Caco-2 (cell line): ENCODE measurements around the gene CALCB. TPM values are rescaled to one million over a fixed set of nuclear protein-coding genes. Genes with fewer than 3 reads are reported as not detected.

Experiments
- BruUV-seq: library from RNA; stranded (reverse); fragments of 400-500 nt; replicated peaks from 2 replicates; lab custom pipeline; 2021; lab: Mats Ljungman, UMichigan
- CTCF ChIA-PET: fragments of 300-600 bp; sonication (Branson Sonifier 250); formaldehyde crosslinking; loops from one replicate; lab custom pipeline; 2022; ENCODE audit warnings: antibody characterized with exemption; lab: Charles Lee
- POLR2A ChIA-PET: fragments of 300-600 bp; sonication (Branson Sonifier 250); formaldehyde crosslinking; loops from one replicate; lab custom pipeline; 2022; ENCODE audit warnings: antibody characterized with exemption; lab: Charles Lee
- DNase-seq, 2 experiments: peaks; one replicate each; pipeline versions ENCODE4 v3.0.0 to v3.0.0-alpha.2; 2020 to 2022
- H3K27me3 ChIP-seq: replicated peaks from 2 replicates; pipeline ENCODE4 v1.6.0; 2011; ENCODE audit warnings: low read length; ENCODE audit not compliant: control insufficient read depth, insufficient read depth
- H3K36me3 ChIP-seq: 2 replicates; pipeline ENCODE4 v1.5.1; 2011; ENCODE audit warnings: low read length; ENCODE audit not compliant: control insufficient read depth, insufficient read depth
- H3K4me1 ChIP-seq: fragments of 250-450 bp; sonication (Bioruptor Pico); 2 replicates; pipeline ENCODE4 v1.5.1; 2020; ENCODE audit warnings: mild to moderate bottlenecking
- H3K4me3 ChIP-seq: 2 replicates; pipeline ENCODE4 v1.5.1; 2011; ENCODE audit warnings: low read depth, mild to moderate bottlenecking, control low read depth, low read length
- H3K9me3 ChIP-seq: fragments of 250-450 bp; sonication (Bioruptor Pico); 2 replicates; pipeline ENCODE4 v1.5.1; 2020; ENCODE audit warnings: mild to moderate bottlenecking, moderate library complexity
- H3K27ac Mint-ChIP-seq: one replicate; pipeline ENCODE4 v1.8.0; 2022; ENCODE audit warnings: mixed read lengths; ENCODE audit not compliant: unreplicated experiment
- H3K27me3 Mint-ChIP-seq: one replicate; pipeline ENCODE4 v1.8.0; 2022; ENCODE audit warnings: mixed read lengths; ENCODE audit not compliant: insufficient read depth, unreplicated experiment
- H3K36me3 Mint-ChIP-seq: one replicate; pipeline ENCODE4 v1.8.0; 2022; ENCODE audit warnings: mild to moderate bottlenecking, mixed read lengths; ENCODE audit not compliant: insufficient read depth, unreplicated experiment
- H3K4me1 Mint-ChIP-seq: one replicate; pipeline ENCODE4 v1.8.0; 2022; ENCODE audit warnings: low read depth, mixed read lengths; ENCODE audit not compliant: unreplicated experiment
- H3K4me3 Mint-ChIP-seq: one replicate; pipeline ENCODE4 v1.8.0; 2022; ENCODE audit warnings: mild to moderate bottlenecking, moderate library complexity, mixed read lengths; ENCODE audit not compliant: unreplicated experiment
- H3K9me3 Mint-ChIP-seq: one replicate; pipeline ENCODE4 v1.8.0; 2022; ENCODE audit warnings: mixed read lengths; ENCODE audit not compliant: unreplicated experiment
- intact Hi-C: fragments of 100-400 bp; cut with micrococcal nuclease; formaldehyde crosslinking; loops from one replicate; pipeline ENCODE4 v1.10.0; 2022; ENCODE audit not compliant: unreplicated experiment
- total RNA-seq: library from RNA; stranded (reverse); gene quantifications from 2 replicates; pipeline ENCODE4 v1.2.3, GENCODE V29; 2022
- TF ChIP-seq, protein P1 (sequence below), 2 experiments: fragments of 200-600 bp in 1 of 2; IDR thresholded peaks; 1 replicate in 1 of 2; 2 replicates in 1 of 2; pipeline versions ENCODE4 v1.5.1 to v1.8.0; 2011 to 2022; ENCODE audit warnings: antibody characterized with exemption in 1 of 2, control low read depth in 1 of 2, inconsistent platforms in 1 of 2, low read depth in 1 of 2, low read length in 1 of 2, mild to moderate bottlenecking in 1 of 2, moderate library complexity in 1 of 2; ENCODE audit not compliant: insufficient read depth in 1 of 2, severe bottlenecking in 1 of 2, unreplicated experiment in 1 of 2

CALCB gene
- total RNA-seq, 1 experiment from 2014 or later, result not detected

DNA sequence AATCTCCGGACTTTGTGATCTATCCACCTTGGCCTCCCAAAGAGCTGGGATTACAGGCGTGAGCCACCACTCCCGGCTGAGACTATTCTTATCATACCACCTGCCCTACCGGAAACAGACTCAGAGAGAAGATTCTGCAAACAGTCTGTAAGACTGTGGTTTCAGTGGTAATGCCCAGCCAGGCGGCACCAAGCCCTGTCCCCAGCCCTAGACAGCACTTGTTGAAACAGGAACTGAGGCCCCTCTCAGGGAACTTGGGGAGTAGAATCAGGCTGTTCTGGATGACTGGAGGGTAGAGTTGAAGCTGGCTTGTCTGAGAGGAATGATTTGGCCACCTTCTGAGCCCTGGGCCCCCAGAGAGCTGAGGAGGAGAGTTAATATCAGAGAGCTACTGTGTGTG, 40.0 kb downstream of the CALCB start:
- Histone ChIP-seq H3K4me3 (no peak overlapping the region), H3K36me3 (no peaks in the 10 kb centered on the region), H3K9me3 (no peaks in the 10 kb centered on the region), H3K27me3 (no peaks in the 10 kb centered on the region), H3K4me1 (peaks cover 6% of the 10 kb centered on the region)
- no TSS peak for BruUV-seq
- intact Hi-C loops, result no loop called here
- POLR2A ChIA-PET, result no interaction called here
- Mint-ChIP-seq H3K4me1 (no peaks in the 10 kb centered on the region), H3K27me3 (peaks cover 8% of the 10 kb centered on the region), H3K9me3 (no peaks in the 10 kb centered on the region), H3K4me3 (no peak overlapping the region), H3K27ac (no peak overlapping the region), H3K36me3 (no peaks in the 10 kb centered on the region)
- CTCF ChIA-PET, result no interaction called here
- TF ChIP-seq, protein P1, sequence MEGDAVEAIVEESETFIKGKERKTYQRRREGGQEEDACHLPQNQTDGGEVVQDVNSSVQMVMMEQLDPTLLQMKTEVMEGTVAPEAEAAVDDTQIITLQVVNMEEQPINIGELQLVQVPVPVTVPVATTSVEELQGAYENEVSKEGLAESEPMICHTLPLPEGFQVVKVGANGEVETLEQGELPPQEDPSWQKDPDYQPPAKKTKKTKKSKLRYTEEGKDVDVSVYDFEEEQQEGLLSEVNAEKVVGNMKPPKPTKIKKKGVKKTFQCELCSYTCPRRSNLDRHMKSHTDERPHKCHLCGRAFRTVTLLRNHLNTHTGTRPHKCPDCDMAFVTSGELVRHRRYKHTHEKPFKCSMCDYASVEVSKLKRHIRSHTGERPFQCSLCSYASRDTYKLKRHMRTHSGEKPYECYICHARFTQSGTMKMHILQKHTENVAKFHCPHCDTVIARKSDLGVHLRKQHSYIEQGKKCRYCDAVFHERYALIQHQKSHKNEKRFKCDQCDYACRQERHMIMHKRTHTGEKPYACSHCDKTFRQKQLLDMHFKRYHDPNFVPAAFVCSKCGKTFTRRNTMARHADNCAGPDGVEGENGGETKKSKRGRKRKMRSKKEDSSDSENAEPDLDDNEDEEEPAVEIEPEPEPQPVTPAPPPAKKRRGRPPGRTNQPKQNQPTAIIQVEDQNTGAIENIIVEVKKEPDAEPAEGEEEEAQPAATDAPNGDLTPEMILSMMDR (IDR thresholded peaks at IDR 0.05; ENCODE audit: insufficient read depth in 1 of 2, low read depth in 1 of 2, low read length in 1 of 2, severe bottlenecking in 1 of 2, unreplicated experiment in 1 of 2), result no peak
- no peak for DNase-seq

DNA sequence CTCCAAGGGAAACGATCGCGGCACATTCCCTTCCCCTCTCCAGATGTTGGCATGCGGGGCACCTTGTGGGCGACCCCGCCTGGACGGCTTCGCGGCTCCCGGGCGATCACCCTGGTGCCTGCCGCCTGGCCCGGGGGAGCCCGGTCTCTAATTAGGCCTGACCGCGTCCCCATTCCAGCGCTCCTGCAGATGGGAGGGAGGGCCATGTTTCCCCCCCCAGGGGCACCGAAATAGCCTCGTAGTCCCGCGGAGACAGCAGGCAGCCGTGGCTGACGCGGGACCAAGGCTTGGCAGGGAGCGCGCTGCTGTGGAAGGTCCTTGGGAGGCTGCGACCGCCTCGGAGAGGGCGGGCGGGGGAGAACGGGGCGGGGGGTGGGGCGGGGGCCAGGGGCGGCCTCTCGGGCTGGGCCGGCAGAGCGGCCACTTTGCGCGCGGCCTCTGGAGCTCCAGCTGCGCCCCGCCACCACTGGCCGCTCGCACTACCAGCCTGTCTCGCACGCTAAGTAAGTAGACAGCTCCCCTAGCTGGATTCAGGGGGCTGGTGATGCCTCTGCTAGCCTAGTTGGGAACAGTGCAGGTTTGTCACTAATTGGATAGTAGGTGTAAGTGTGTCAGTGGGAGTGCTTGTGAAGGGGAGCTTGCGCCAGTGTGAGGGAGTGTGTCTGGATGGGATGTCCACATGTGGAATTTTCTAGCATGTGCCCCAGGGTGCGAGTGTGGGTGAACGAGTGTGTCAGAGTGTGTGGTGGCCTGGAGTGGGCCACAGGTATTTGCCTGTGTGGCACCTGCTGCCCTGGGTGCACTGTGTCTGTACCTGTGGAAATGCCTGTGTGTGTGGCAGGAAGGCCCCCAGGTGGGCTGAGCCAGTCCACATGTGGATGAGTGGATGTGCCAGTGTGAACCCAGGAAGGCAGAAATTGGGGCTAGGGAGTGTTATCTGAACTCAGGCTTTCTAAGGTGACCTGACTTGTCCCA, 41.4 kb downstream of the CALCB start, which contains the start of gene INSC:
Gene INSC, plus strand, starts transcription at position 423 of the 975 bp plus-strand sequence. CDS start 34,252 bp downstream, outside the sequence.
- H3K4me3 Mint-ChIP-seq, result no peak within 1 kb of the TSS
- no peaks in the 10 kb centered on the region for H3K36me3 Mint-ChIP-seq
- peaks cover 8% of the 10 kb centered on the region for H3K27me3 Mint-ChIP-seq
- H3K4me3 ChIP-seq, result no peak within 1 kb of the TSS
- H3K4me1 Mint-ChIP-seq, result no peaks in the 10 kb centered on the region
- intact Hi-C loops, result no loop called here
- H3K9me3 Mint-ChIP-seq, result no peaks in the 10 kb centered on the region
- no peak for DNase-seq
- no peaks in the 10 kb centered on the region for H3K9me3 ChIP-seq
- BruUV-seq, result no TSS peak
- ChIA-PET POLR2A (no interaction called here), CTCF (no interaction called here)
- no peaks in the 10 kb centered on the region for H3K36me3 ChIP-seq
- no peaks in the 10 kb centered on the region for H3K27me3 ChIP-seq
- H3K4me1 ChIP-seq, result no peaks in the 10 kb centered on the region
- TF ChIP-seq, protein P1 (IDR thresholded peaks at IDR 0.05; ENCODE audit: insufficient read depth in 1 of 2, low read depth in 1 of 2, low read length in 1 of 2, severe bottlenecking in 1 of 2, unreplicated experiment in 1 of 2), result no peak
- no peak within 1 kb of the TSS for H3K27ac Mint-ChIP-seq

DNA sequence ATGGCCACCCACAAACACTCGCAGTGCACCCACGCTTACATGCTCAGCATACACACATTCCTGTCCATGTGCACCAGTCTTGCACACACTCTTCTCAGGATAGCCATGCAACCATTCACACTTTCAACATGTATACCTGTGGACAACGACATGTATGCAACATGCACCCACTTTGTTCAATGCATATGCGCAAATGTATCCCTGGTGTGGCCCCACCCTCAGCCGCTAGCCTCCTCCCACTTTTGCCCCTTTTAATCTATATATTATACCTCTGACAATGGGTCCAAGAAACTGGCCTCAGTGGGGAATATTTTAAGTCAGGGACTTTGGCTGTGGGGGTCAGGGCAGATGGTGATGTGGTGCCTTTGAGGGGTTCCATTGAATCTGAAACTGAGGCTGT, 42.3 kb downstream of the CALCB start:
- CTCF ChIA-PET, result no interaction called here

More for the DNA sequence above, 42.3 kb downstream of the CALCB start:
- Histone ChIP-seq H3K9me3 (no peaks in the 10 kb centered on the region), H3K27me3 (no peaks in the 10 kb centered on the region), H3K4me3 (no peak overlapping the region), H3K4me1 (no peaks in the 10 kb centered on the region), H3K36me3 (no peaks in the 10 kb centered on the region)
- no peaks in the 10 kb centered on the region for H3K36me3 Mint-ChIP-seq
- TF ChIP-seq, protein P1 (IDR thresholded peaks at IDR 0.05; ENCODE audit: insufficient read depth in 1 of 2, low read depth in 1 of 2, low read length in 1 of 2, severe bottlenecking in 1 of 2, unreplicated experiment in 1 of 2), result no peak
- H3K4me3 Mint-ChIP-seq, result no peak overlapping the region
- no peak overlapping the region for H3K27ac Mint-ChIP-seq
- no peaks in the 10 kb centered on the region for H3K4me1 Mint-ChIP-seq
- BruUV-seq, result no TSS peak
- H3K27me3 Mint-ChIP-seq, result peaks cover 8% of the 10 kb centered on the region
- no peaks in the 10 kb centered on the region for H3K9me3 Mint-ChIP-seq
- intact Hi-C loops, result no loop called here
- DNase-seq, result no peak
- POLR2A ChIA-PET, result no interaction called here
